B cell (primary cell): Measurements from ENCODE around the gene ZNF385D. TPM values are rescaled to one million over a fixed set of nuclear protein-coding genes. Genes with fewer than 3 reads are reported as not detected.

ENCODE experiments used
- ATAC-seq: fragments of 200-7000 bp; cut with Tn5 transposase; one replicate; pipeline ENCODE4 v1.10.0; 2021; ENCODE audit warnings: low read depth, mild to moderate bottlenecking, moderate number of reproducible peaks, moderate library complexity
- CTCF ChIA-PET: fragments of 350-600 bp; sonication (Branson Sonifier 250); formaldehyde crosslinking; loops from one replicate; lab custom pipeline; 2021; ENCODE audit warnings: antibody characterized with exemption, inconsistent platforms; lab: Charles Lee
- POLR2A ChIA-PET: fragments of 350-600 bp; sonication (Branson Sonifier 250); formaldehyde crosslinking; loops from one replicate; lab custom pipeline; 2021; ENCODE audit warnings: antibody characterized with exemption; lab: Charles Lee
- DNase-seq: peaks from one replicate; pipeline ENCODE4 v3.0.0; 2013
- H2AFZ ChIP-seq: 2 replicates; pipeline ENCODE4 v1.6.1; 2012; ENCODE audit warnings: mild to moderate bottlenecking, low read depth, low read length; ENCODE audit not compliant: insufficient read depth, poor library complexity, severe bottlenecking
- H3K27ac ChIP-seq, 2 donors: 1 replicate in 1 of 2; 2 replicates in 1 of 2; pipeline ENCODE4 v1.5.1; 2012 to 2013; ENCODE audit warnings: low read length in 2 of 2, mild to moderate bottlenecking in 2 of 2, moderate library complexity in 1 of 2
- H3K27me3 ChIP-seq, 4 experiments: fragments of 200-600 bp in 1 of 4; sonication (generic) in 1 of 4; replicated peaks in 1 of 4; 1 replicate in 2 of 4; 2 replicates in 2 of 4; pipeline versions ENCODE4 v1.6.1 to v1.7.0; 2013 to 2016; ENCODE audit warnings: low read length in 3 of 4, mild to moderate bottlenecking in 2 of 4, mixed read lengths in 1 of 4, moderate library complexity in 1 of 4; ENCODE audit not compliant: insufficient read depth in 4 of 4, control insufficient read depth in 3 of 4; ENCODE audit errors: control extremely low read depth in 1 of 4
- H3K36me3 ChIP-seq, 2 experiments: replicated peaks in 1 of 2; 1 replicate in 1 of 2; 2 replicates in 1 of 2; pipeline versions ENCODE4 v1.6.1 to v1.7.1; 2013; ENCODE audit warnings: low read length in 1 of 2; ENCODE audit not compliant: insufficient read depth in 2 of 2, control insufficient read depth in 1 of 2; ENCODE audit errors: control extremely low read depth in 1 of 2, extremely low read depth in 1 of 2
- H3K4me1 ChIP-seq, 2 donors: fragments of 200-600 bp in 1 of 2; sonication (generic) in 1 of 2; 1 replicate in 1 of 2; 2 replicates in 1 of 2; pipeline versions ENCODE4 v1.5.1 to v1.6.1; 2013 to 2017; ENCODE audit warnings: low read length in 2 of 2; ENCODE audit not compliant: control insufficient read depth in 2 of 2, insufficient read depth in 2 of 2
- H3K4me2 ChIP-seq: replicated peaks from 2 replicates; pipeline ENCODE3; 2012; ENCODE audit warnings: mild to moderate bottlenecking, low read depth, low read length; ENCODE audit not compliant: poor library complexity, severe bottlenecking
- H3K4me3 ChIP-seq, 5 experiments: fragments of 200-600 bp in 1 of 5; sonication (generic) in 1 of 5; 1 replicate in 3 of 5; 2 replicates in 2 of 5; pipeline versions ENCODE4 v1.5.1 to v1.7.0; 2011 to 2016; ENCODE audit warnings: low read length in 4 of 5, mild to moderate bottlenecking in 4 of 5, low read depth in 2 of 5, control low read depth in 1 of 5, moderate library complexity in 1 of 5; ENCODE audit not compliant: insufficient read depth in 1 of 5; ENCODE audit errors: control extremely low read depth in 1 of 5, extremely low read depth in 1 of 5
- H3K79me2 ChIP-seq: fragments of 200-600 bp; sonication (generic); one replicate; pipeline ENCODE4 v1.6.0; 2016; ENCODE audit warnings: low read length; ENCODE audit not compliant: control insufficient read depth, insufficient read depth
- H3K9ac ChIP-seq: fragments of 200-600 bp; sonication (generic); 2 replicates; pipeline ENCODE4 v1.6.1; 2017; ENCODE audit warnings: mild to moderate bottlenecking, low read length, moderate library complexity
- H3K9me3 ChIP-seq, 3 donors: one replicate each; pipeline versions ENCODE4 v1.6.1 to v1.7.1; 2013; ENCODE audit warnings: low read length in 2 of 3; ENCODE audit not compliant: control insufficient read depth in 2 of 3, insufficient read depth in 1 of 3; ENCODE audit errors: control extremely low read depth in 1 of 3
- H4K20me1 ChIP-seq: 2 replicates; pipeline ENCODE4 v1.6.0; 2012; ENCODE audit warnings: mild to moderate bottlenecking, low read length; ENCODE audit not compliant: insufficient read depth, control insufficient read depth, poor library complexity, severe bottlenecking
- H3K27ac Mint-ChIP-seq: one replicate; pipeline ENCODE4 v1.8.0; 2021; ENCODE audit warnings: mixed read lengths
- H3K27me3 Mint-ChIP-seq: one replicate; pipeline ENCODE4 v1.8.0; 2021; ENCODE audit warnings: mixed read lengths
- H3K4me1 Mint-ChIP-seq: one replicate; pipeline ENCODE4 v1.8.0; 2021; ENCODE audit warnings: mixed read lengths
- H3K4me3 Mint-ChIP-seq: one replicate; pipeline ENCODE4 v1.8.0; 2021; ENCODE audit warnings: mixed read lengths
- H3K9me3 Mint-ChIP-seq: one replicate; pipeline ENCODE4 v1.8.0; 2022; ENCODE audit warnings: mixed read lengths; ENCODE audit not compliant: insufficient read depth
- EZH2 ChIP-seq: IDR thresholded peaks from 2 replicates; pipeline ENCODE4 v1.6.1; 2012; ENCODE audit warnings: borderline replicate concordance, low read depth, mild to moderate bottlenecking, moderate library complexity, low read length; ENCODE audit not compliant: insufficient read depth, poor library complexity, severe bottlenecking
- WGBS: methylation state at CpG from one replicate; pipeline ENCODE4 v1.1.5; 2013; ENCODE audit warnings: missing lambda C conversion rate; ENCODE audit not compliant: insufficient coverage; 5-methylcytosine and 5-hydroxymethylcytosine counted together
- intact Hi-C: fragments of 100-400 bp; cut with micrococcal nuclease; formaldehyde crosslinking; loops from one replicate; pipeline ENCODE4 v1.10.0; 2022
- polyA plus RNA-seq: library from polyadenylated mRNA; depleted of rRNA; stranded (reverse); fragments of >200 nt; gene quantifications from 2 replicates; pipeline ENCODE4 v1.2.3, GENCODE V29; 2012
- total RNA-seq, 2 donors: library from RNA; stranded (reverse); fragments of 120-200 nt in 1 of 2; gene quantifications; 1 replicate in 1 of 2; 2 replicates in 1 of 2; pipeline versions ENCODE4 v1.2.3 to v1.2.4, GENCODE V29; 2013 to 2022
- TF ChIP-seq, protein P1 (sequence below): fragments of 200-600 bp; IDR thresholded peaks from one replicate; pipeline ENCODE4 v1.8.0; 2022; ENCODE audit warnings: antibody characterized with exemption, mild to moderate bottlenecking

The ZNF385D gene
- total and polyA plus RNA-seq, 2 donors (not counting 1 experiment from before 2014, with no cell fraction given) = not detected

GRCh38 chr3:21691036-21691435 lies 60.0 kb downstream of the ZNF385D start:
- intact Hi-C loops = no loop called here
- TF ChIP-seq, protein P1, sequence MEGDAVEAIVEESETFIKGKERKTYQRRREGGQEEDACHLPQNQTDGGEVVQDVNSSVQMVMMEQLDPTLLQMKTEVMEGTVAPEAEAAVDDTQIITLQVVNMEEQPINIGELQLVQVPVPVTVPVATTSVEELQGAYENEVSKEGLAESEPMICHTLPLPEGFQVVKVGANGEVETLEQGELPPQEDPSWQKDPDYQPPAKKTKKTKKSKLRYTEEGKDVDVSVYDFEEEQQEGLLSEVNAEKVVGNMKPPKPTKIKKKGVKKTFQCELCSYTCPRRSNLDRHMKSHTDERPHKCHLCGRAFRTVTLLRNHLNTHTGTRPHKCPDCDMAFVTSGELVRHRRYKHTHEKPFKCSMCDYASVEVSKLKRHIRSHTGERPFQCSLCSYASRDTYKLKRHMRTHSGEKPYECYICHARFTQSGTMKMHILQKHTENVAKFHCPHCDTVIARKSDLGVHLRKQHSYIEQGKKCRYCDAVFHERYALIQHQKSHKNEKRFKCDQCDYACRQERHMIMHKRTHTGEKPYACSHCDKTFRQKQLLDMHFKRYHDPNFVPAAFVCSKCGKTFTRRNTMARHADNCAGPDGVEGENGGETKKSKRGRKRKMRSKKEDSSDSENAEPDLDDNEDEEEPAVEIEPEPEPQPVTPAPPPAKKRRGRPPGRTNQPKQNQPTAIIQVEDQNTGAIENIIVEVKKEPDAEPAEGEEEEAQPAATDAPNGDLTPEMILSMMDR = no peak
- no peak for TF ChIP-seq EZH2
- no peaks in the 10 kb centered on the region for H4K20me1 ChIP-seq
- Mint-ChIP-seq H3K27me3 (no peaks in the 10 kb centered on the region), H3K9me3 (no peaks in the 10 kb centered on the region), H3K4me3 (no peak overlapping the region), H3K4me1 (no peaks in the 10 kb centered on the region), H3K27ac (no peak overlapping the region)
- no peak overlapping the region for H3K9ac ChIP-seq
- no peak overlapping the region for H3K4me2 ChIP-seq
- H3K4me3 ChIP-seq = no peak overlapping the region
- no peak for ATAC-seq
- no peak for DNase-seq
- no peaks in the 10 kb centered on the region for H3K27me3 ChIP-seq
- ChIA-PET CTCF (no interaction called here), POLR2A (no interaction called here)
- WGBS = 83% methylated on average over 6 of the region's 6 CpGs
- no peaks in the 10 kb centered on the region for H3K79me2 ChIP-seq
- no peak overlapping the region for H2AFZ ChIP-seq
- no peaks in the 10 kb centered on the region for H3K36me3 ChIP-seq
- no peaks in the 10 kb centered on the region for H3K4me1 ChIP-seq
- no peak overlapping the region for H3K27ac ChIP-seq
- no peaks in the 10 kb centered on the region for H3K9me3 ChIP-seq

DNA sequence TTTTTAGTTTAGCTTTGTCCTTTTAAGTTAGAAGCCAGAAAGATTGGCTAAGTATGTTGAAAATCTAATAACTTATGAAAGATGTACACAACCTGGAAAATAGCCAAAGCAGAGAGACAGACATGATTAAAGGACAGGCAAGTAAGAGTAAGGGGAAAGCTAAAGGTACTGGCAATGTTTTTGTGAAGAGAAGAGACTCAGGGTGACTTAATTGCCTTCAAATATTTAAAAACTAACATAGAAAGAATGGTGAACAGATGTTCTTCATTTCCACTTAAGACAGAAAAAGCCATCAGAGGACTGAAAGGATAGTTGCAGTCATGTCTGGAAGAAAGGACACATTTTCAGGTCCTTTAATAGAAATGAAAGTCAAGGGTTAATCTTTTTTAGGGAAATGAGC lies 68.8 kb downstream of the ZNF385D start:
- H3K4me2 ChIP-seq = no peak overlapping the region
- no peak for TF ChIP-seq EZH2
- H3K27me3 ChIP-seq = no peaks in the 10 kb centered on the region
- Mint-ChIP-seq H3K4me1 (no peaks in the 10 kb centered on the region), H3K27ac (no peak overlapping the region), H3K4me3 (no peak overlapping the region), H3K9me3 (peaks cover 2% of the 10 kb centered on the region), H3K27me3 (no peaks in the 10 kb centered on the region)
- POLR2A ChIA-PET = no interaction called here
- H3K79me2 ChIP-seq = no peaks in the 10 kb centered on the region
- no peaks in the 10 kb centered on the region for H3K36me3 ChIP-seq
- H4K20me1 ChIP-seq = no peaks in the 10 kb centered on the region
- no peak overlapping the region for H3K27ac ChIP-seq
- DNase-seq = no peak
- no peak overlapping the region for H3K9ac ChIP-seq
- no peaks in the 10 kb centered on the region for H3K9me3 ChIP-seq
- intact Hi-C loops = no loop called here
- no peak overlapping the region for H3K4me3 ChIP-seq
- no peak for ATAC-seq
- CTCF ChIA-PET = no interaction called here
- no peaks in the 10 kb centered on the region for H3K4me1 ChIP-seq
- H2AFZ ChIP-seq = no peak overlapping the region
